GM18517 (cell line): ENCODE measurements around the gene MUC13.
"Not testable (repeated sequence)": the region's sequence is repeated elsewhere in the genome, so short reads cannot be mapped to it uniquely, and the experiment has no call there.

Source experiments
- ATAC-seq: cut with Tn5 transposase; IDR thresholded peaks from one replicate; pipeline ENCODE4 v1.9.1; 2021; ENCODE audit warnings: mild to moderate bottlenecking, moderate library complexity; ENCODE audit not compliant: unreplicated experiment

Gene MUC13, protein sequence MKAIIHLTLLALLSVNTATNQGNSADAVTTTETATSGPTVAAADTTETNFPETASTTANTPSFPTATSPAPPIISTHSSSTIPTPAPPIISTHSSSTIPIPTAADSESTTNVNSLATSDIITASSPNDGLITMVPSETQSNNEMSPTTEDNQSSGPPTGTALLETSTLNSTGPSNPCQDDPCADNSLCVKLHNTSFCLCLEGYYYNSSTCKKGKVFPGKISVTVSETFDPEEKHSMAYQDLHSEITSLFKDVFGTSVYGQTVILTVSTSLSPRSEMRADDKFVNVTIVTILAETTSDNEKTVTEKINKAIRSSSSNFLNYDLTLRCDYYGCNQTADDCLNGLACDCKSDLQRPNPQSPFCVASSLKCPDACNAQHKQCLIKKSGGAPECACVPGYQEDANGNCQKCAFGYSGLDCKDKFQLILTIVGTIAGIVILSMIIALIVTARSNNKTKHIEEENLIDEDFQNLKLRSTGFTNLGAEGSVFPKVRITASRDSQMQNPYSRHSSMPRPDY

DNA sequence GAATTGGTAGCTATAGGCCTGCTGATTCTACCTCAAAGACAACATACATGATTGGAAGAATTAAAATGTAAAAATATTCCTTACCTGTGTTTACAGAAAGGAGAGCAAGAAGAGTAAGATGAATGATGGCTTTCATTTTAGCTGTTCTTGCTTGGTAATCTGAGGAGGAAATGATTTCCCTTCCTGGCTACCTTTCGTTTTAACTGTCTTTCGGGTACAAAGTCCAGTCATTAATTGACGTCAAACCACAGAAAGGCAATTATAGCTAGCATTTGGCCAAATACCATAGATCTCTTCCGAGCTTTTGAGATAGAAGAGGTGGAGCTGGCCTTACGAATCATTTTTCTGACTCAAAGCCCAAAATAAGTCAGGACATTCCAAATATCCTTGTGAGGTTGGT, at the start of gene MUC13:
TSS of gene MUC13 (minus strand) at position 175 of the 400 bp plus-strand sequence. CDS start at position 136, 39 bp downstream.
- no peak for ATAC-seq

DNA sequence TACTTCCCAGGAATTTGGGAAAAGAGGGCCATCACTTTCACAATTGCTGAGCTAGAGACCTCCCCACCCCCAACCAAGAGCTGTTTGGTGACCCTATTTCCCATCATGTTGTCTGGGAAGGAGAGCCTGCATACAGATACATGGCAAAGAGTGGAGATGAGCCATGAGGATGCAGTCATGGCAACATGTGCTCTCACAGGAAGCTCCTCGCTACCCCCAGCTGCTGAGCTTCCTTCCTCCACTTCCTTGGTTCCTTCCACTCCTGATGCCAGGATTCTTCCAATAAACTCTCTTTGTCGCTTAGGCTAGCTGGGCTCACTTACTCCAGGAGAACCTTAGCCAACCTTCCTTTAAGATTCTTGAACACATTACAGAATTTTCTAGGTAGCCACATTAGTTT, 48.3 kb upstream of the MUC13 start:
- ATAC-seq, result no peak

DNA sequence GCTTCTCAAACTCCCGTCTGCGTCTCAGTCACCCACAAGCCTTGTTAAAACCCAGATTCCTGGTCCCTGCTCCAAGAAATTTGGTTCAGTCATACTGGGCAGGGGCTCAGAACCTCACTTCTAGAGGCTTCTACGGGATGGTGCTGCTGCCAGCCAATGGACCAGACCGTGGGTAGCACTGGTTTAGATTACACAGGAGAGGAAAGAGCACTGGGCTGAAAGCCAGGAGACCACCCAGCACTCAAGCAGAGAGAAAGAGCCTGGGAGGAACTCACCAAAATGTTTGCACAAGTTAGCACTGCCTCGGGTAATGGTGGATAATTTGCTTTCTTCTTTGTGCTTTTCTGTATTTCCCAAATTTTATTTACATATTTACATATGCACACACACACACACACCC, 46.9 kb upstream of the MUC13 start:
- ATAC-seq, result no peak

DNA sequence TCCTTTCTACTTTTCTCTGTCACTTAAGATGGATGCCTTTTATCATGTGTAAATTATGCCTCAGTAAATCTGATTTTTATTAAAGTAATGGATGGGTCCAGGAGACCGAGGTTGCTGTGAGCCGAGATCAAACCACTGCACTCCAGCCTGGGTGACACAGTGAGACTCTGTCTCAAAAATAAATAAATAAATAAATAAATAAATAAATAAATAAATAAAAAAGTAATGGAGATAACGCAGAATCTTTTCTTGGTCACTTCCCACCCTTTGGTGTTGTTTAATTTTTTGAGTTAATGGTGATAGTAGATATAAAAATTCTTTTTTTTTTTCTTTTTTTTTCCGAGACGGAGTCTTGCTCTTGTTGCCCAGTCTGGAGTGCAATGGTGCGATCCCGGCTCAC, 44.1 kb upstream of the MUC13 start:
- no peak for ATAC-seq

DNA sequence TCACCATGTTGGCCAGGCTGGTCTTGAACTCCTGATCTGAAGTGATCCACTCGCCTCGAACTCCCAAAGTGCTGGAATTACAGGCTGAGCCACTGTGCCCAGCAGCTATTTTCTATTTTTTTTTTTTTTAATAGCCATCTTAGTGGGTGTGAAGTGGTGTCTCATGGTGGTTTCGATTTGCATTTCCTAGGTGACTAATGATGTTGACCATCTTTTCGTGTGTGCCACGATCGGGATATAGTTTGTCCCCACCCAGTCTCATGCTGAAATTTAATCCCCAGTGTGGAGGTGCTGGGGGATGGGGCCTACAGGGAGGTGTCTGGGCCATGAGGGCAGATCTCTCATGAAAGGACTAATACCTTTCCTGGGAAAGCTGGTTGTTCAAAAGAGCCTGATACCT, 41.8 kb upstream of the MUC13 start:
- ATAC-seq, result no peak

DNA sequence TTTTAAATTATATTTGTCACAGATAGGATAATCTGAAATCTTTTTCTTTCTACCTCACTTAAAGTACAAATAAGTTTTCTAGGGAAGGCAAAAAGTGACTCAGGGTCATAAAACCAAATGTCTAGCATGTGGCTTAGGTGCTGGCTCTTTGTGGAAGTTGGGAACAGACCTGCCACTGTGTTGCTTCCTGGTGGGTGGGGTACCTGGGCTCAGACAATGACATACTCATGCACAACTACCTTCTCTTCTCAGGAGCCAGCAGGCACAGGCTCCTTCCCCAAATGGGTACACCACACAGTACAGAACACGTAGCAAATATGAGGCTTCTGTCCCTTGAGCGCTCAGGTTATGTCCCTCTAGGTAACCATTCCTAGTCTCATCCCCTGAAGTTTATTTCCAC, 40.1 kb upstream of the MUC13 start:
- no peak for ATAC-seq

DNA sequence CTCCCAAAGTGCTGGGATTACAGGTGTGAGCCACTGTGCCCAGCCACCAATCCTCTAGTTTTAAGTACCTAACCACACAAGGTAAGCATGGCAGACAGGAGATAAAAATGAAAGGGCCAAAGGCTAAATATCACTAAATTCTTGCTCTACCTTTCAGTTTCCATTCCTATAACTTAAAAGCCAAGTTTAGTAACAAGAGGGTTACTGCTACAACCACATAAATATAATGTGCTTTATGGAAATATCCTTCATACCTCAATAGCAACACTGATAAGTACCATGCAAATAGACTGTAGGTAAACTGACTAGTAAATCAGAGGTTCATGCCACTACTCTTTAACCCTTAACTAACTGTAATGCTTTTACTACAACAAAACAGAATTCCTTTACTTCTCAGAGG, 38.7 kb upstream of the MUC13 start:
- ATAC-seq, result no peak

DNA sequence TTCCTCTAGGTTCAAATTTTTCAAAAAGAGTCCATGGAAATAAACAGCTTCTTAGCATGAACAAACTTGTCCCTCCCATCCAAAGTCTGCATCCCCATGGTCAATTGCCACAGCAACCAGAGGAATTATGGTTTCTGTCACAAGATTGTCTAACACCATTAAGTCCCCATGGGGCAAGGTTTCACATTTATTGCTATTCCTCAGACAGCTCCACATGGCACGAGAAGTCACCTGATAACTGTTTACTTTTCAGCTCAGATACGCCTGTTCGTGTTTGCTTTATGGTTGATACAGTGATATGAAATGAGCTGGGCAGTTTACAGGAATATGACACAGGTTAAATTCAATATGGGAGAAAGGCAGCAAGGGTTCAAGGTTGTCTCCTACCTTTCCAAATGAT, 37.9 kb upstream of the MUC13 start:
- no peak for ATAC-seq

DNA sequence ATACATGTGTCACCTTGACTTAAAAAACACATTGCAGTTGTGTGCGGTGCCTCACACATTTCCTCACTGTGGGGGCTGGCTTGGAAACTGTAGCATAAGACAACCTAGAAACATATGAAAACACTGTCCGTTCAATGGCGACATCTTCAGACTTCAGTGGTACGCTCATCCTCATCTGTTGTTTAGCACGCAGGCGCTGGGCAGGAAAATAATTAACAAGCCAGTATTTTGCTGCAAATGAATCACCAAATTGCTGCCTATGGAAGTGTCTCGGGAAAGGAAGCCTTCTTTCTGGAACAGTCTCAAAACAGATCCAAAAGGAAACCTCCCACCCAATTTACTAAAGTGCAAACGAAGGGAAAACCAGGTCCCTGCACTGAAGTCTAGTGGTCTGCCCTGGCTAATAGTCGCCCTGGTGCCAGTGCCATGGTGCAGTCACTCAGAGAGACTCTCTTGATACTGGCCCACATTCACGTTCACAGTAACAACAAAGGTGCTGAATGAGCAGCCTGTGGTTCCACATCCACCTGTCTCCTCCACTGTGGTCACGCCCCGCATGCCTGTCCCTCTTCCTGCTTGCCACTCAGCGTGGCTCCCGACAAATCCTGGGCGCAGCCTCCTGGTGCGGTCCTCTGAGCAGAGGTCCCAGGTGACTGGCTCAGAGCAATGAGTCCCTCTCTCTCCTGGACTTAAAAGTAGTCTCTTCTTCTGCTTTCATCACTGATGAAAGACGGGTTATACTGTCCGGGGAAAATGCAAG, 35.6 kb upstream of the MUC13 start:
- ATAC-seq, result no peak

DNA sequence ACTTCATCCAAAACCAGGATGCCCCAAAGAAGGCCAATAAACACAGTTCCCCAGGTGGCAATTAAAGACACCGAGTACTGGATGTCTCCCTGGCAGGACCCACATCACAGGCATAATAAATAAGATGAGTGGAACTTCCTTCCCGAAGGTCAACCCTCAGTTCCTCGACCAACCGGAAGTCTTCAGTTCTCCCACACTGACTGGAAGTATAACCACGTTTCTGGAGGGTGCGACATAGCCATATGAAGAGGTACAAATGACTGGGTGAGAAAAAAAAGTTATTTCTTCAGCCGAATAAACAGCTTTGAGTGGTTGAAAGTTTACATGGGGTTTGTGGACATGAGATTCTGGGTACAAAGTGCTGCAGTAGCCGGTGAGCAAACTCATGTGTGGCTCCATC, 34.6 kb upstream of the MUC13 start:
- ATAC-seq, result no peak

DNA sequence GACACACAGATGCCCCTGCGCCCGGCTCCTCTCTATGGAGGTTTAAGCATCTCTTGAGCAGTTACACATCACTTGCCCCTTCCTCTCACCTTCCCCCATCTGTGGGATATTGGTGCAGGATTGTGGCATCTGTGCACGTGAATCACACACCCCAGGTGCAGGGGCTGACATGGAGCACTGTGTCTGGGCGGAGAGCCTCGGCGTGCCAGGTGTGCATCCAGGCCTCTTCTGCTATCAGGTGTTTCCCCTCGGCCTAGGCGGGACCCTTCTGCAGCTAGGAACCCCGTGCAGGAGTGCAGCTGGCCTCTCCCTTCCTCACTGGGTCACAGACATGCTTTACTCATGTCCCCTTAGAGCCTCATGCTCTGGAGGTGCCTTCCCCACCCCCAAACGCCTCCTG, 33.4 kb upstream of the MUC13 start:
- ATAC-seq, result no peak

DNA sequence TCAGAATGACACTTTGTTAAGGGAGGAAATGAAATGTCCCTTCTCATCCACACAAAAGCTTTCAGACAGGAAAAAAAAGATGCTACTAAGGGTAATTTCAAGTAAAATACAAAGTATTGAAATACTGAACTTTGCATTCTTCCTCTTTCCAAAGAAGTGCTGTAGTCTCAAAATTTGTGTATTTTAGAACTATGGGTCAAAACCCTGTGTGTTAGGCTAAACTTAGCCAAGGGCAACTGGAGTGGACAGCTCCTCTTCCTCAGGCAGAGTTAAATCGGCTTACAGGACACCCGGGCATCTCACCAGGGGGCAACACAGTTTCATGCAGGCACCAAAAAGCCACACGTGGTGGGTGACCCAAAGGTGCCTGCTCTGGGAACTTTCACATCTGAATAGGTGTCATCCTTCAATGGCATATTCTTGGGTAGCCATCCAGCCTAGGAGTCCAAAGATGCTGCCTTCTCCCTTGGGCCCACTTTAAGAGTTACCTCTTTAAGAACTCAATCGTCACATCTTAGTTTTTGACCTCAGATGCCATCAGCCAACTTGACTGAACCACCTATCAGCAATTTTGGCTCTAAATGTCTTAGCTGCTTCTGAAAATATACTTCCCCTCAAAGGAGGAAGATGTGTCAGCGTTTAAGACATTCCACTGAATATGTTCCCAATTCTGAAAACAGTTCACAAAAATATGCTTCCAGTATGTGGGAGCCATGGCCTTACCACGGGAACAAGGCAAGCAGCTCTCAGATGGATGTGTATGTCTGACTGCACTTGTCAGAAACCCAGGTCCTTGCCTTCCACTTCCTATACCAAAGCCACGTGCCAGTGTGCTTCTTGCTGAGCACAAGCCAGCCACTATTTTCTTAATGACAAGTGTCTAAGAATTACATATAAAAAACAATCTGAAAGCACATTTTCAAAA, 32.2 kb upstream of the MUC13 start:
- no peak for ATAC-seq

DNA sequence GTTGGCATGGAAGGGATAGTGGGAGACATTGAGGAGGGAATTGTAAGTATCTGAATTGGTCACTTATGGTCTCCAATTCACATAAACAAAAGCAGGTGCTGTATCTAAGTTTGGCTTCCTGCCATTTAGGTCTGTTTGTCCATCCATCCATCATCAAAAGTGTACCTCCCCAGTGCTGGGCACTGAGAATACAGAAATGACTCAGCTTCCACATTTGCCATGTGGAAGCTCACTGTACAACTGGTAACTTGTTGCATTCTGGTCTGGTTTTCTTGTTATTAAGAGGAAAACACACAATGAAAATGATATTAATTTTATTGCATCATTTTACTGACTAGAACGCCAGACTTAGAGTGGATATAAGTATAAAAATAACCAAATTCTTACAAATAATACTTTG, 30.9 kb upstream of the MUC13 start:
- ATAC-seq, result no peak

DNA sequence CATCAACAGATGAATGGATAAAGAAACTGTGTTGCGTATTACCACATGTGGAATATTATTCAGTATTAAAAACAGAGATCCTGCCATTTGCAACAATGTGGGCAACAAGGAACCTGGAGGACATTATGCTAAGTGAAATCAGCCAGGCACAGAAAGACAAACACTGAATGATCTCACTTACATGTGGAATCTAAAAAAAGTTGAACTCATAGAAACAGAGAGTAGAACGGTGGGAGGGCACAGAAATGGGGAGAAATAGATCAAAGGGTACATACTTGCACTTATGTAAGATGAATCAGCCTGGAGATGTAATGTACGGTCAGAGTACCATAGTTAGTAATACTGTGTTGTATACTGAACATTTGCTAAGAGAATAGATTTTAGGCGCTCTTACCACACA, 29.8 kb upstream of the MUC13 start:
- ATAC-seq, result no peak

DNA sequence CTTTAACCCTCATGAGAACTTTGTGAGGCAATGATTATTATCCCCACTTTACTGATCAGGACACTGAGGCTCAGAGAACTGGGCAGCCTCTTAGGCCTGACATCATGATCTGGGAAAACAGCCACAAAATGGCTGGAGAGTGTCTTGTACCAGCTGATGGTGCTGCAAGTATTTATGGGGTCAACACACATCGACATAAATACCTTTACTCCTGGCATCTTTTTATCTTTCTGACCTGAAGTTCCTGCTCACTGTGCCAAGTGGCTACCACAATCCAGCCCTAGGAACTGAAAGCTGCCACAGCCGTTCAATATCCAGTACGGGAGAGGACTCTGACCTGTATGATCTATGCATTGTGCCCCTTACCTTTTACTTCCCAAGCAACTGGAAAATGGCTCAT, 29.2 kb upstream of the MUC13 start:
- no peak for ATAC-seq

DNA sequence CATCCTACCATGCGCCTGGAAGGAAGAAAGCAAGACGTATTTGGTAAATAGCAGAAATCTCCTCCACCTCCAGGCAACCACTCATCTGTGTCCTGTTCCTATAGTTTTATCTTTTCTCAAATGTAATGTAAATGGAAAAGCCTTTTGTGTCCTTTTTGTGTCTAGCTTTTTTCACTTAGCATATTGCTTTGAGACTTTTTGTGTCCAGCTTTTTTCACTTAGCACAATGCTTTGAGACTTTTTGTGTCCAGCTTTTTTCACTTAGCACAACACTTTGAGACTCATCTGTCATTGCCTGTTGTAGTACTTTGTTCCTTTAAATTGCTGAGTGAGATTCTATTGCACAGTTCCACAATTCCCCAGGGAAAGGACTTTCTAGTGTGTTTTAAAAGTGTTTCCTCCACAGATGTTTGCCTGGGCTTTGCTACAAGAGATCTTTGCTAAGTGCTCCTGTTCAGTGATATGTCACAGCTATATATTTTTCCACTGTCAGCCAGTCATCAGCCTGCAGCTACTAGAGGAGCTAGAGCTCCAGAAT, 27.9 kb upstream of the MUC13 start:
- no peak for ATAC-seq

DNA sequence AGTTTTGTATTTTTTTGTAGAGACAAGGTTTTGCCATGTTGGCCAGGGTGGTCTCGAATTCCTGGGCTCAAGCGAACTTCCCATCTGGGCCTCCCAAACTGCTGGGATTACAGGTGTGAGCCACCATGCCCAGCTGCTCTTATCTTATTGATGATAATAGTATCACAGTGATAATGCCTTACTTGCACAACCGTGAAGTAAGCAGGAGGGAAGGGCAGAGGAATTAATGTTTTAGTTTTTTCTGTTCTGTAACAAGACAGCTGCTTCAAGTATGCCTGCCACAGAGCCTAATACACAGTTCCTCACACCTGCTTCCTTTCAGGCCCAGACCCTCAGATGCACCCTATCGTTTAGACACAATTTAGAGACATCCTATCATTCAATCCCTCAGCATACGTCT, 26.1 kb upstream of the MUC13 start:
- ATAC-seq, result no peak

DNA sequence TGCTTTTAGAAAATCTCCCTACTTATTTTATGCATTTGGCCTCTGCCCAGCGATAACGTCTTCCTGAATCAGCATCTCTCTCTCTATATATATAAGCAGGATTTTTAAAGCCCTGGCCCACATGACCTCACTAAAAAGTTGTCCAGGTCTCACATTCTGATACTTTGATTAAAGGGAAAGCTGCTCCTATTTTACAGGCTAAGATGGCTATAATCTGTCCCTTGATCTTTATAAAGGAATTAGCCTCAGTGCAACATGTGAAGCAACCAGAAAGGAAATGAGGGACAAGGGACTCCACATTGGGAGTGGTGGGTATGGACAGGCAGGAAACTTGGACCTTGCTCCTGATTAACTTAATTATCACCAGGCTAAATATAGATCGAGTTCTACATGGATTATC, 25.6 kb upstream of the MUC13 start:
- ATAC-seq, result no peak

DNA sequence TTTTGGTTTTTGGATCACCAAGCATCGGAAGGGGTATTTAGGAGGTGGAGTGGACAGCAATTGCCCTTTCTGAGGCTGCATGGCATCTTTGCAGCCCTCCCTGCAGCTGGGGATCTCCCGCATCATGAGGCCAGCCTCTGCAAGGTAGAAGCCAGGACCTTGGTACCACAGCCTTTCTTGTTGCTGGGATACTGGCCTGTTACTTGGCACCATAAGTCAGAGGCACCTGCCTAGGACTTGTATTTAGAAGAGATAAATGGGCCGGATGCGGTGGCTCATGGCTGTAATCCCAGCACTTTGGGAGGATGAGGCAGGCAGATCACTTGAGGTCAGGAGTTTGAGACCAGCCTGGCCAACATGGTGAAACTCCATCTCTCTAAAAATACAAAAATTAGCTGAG, 23.4 kb upstream of the MUC13 start:
- ATAC-seq, result not testable (repeated sequence)

DNA sequence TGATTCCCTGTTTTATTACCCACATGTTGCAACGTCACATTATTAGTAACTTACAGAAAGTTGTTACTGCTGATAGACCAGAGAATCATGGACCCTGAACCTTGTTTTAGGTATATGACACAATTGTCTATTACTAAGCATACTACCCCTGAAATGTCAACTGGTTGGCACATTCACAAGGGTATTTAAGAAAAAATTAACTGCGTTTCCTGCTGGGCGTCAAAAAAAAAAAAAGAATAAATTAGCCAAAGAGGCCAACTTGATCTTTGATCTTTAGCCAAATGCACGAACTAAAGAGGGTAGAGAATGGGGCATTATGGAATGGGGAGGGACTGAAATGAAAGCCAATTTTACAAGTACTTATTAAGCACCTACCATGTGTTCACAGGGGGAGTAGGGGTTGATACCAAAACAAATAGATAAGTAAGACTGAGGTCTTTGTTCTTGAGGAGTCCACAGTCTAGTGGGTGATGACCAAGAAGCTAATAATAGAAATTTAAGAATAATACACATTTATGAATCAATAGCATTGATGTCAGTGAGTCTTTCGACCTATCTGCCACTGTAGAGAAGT, 17.8 kb upstream of the MUC13 start:
- no peak for ATAC-seq
